KOPT-K1 (cell line): ENCODE measurements around the gene SUCO.

Source experiments
- H3K27ac ChIP-seq: fragments of 200-600 bp; sonication (generic); 2 replicates; pipeline ENCODE4 v1.5.1; 2016; ENCODE audit warnings: antibody characterized with exemption, mild to moderate bottlenecking, low read depth, low read length; ENCODE audit not compliant: poor library complexity, severe bottlenecking
- H3K36me3 ChIP-seq: fragments of 200-600 bp; sonication (generic); 2 replicates; pipeline ENCODE4 v1.5.1; 2017; ENCODE audit warnings: antibody characterized with exemption, mild to moderate bottlenecking, low read length, moderate library complexity; ENCODE audit not compliant: insufficient read depth
- H3K9me3 ChIP-seq: fragments of 200-600 bp; sonication (generic); 2 replicates; pipeline ENCODE4 v1.5.1; 2017; ENCODE audit warnings: antibody characterized with exemption, low read length, mild to moderate bottlenecking; ENCODE audit not compliant: insufficient read depth, poor library complexity, severe bottlenecking

SUCO gene

GRCh38 chr1:172656576-172656975 lies 123.6 kb downstream of the SUCO start:
- no peak overlapping the region for H3K27ac ChIP-seq
- no peaks in the 10 kb centered on the region for H3K9me3 ChIP-seq
- no peaks in the 10 kb centered on the region for H3K36me3 ChIP-seq

GRCh38 chr1:172657586-172657985 lies 124.6 kb downstream of the SUCO start:
- H3K27ac ChIP-seq: no peak overlapping the region
- no peaks in the 10 kb centered on the region for H3K36me3 ChIP-seq
- no peaks in the 10 kb centered on the region for H3K9me3 ChIP-seq

GRCh38 chr1:172658871-172659453 lies 126.0 kb downstream of the SUCO start, which contains the start of gene FASLG:
Gene FASLG, plus strand, starts transcription at chr1:172659103. Its CDS starts 99 bp downstream, at chr1:172659202.
- no peak within 1 kb of the TSS for H3K27ac ChIP-seq
- no peaks in the 10 kb centered on the region for H3K9me3 ChIP-seq
- no peaks in the 10 kb centered on the region for H3K36me3 ChIP-seq

- no peaks in the 10 kb centered on the region for H3K9me3 ChIP-seq
- H3K27ac ChIP-seq: no peak overlapping the region
- no peaks in the 10 kb centered on the region for H3K36me3 ChIP-seq
Measured at GRCh38 chr1:172661107-172661506, 128.2 kb downstream of the SUCO start.
